WTC11 (cell line): ENCODE measurements around the gene PPP1CA. TPM values are rescaled to one million over a fixed set of nuclear protein-coding genes. Genes with fewer than 3 reads are reported as not detected.

Source experiments
- ATAC-seq: fragments of 200-7000 bp; cut with Tn5 transposase; 2 replicates; pipeline ENCODE4 v1.10.0; 2021; ENCODE audit warnings: mild to moderate bottlenecking, moderate library complexity
- CTCF ChIA-PET: fragments of 300-600 bp; sonication (Branson Sonifier 250); formaldehyde crosslinking; loops from one replicate; lab custom pipeline; 2021; ENCODE audit warnings: antibody characterized with exemption; lab: Charles Lee
- POLR2A ChIA-PET: fragments of 350-600 bp; sonication (Branson Sonifier 250); formaldehyde crosslinking; loops from one replicate; lab custom pipeline; 2021; ENCODE audit warnings: antibody characterized with exemption; lab: Charles Lee
- DNase-seq: peaks from one replicate; pipeline ENCODE4 v3.0.0; 2021; ENCODE audit warnings: low spot score
- H3K27ac Mint-ChIP-seq: 2 replicates; pipeline ENCODE4 v1.8.0; 2021; ENCODE audit warnings: mixed read lengths
- H3K27me3 Mint-ChIP-seq: 2 replicates; pipeline ENCODE4 v1.8.0; 2021; ENCODE audit warnings: low read depth, mild to moderate bottlenecking, moderate library complexity, mixed read lengths
- H3K36me3 Mint-ChIP-seq: 2 replicates; pipeline ENCODE4 v1.8.0; 2021; ENCODE audit warnings: mixed read lengths
- H3K4me1 Mint-ChIP-seq: 2 replicates; pipeline ENCODE4 v1.8.0; 2022; ENCODE audit warnings: mixed read lengths
- H3K4me3 Mint-ChIP-seq: 2 replicates; pipeline ENCODE4 v1.8.0; 2021; ENCODE audit warnings: mild to moderate bottlenecking, moderate library complexity, mixed read lengths
- H3K9me3 Mint-ChIP-seq: 2 replicates; pipeline ENCODE4 v1.8.0; 2021; ENCODE audit warnings: mixed read lengths
- CREB1 ChIP-seq: sonication (generic); formaldehyde crosslinking; IDR thresholded peaks from 2 replicates; pipeline ENCODE4 v1.8.0; 2023; ENCODE audit warnings: mild to moderate bottlenecking, missing genetic modification reagents
- E2F5 ChIP-seq: sonication (generic); formaldehyde crosslinking; IDR thresholded peaks from 2 replicates; pipeline ENCODE4 v1.8.1; 2022; ENCODE audit warnings: mild to moderate bottlenecking, moderate library complexity, missing genetic modification reagents
- ERG ChIP-seq: fragments of 250-450 bp; sonication (Bioruptor Pico); IDR thresholded peaks from 2 replicates; pipeline ENCODE4 v1.8.0; 2021; ENCODE audit warnings: mild to moderate bottlenecking
- ESRRA ChIP-seq: sonication (generic); formaldehyde crosslinking; IDR thresholded peaks from 2 replicates; pipeline ENCODE4 v1.8.1; 2022; ENCODE audit warnings: mild to moderate bottlenecking, missing genetic modification reagents, borderline replicate concordance
- FOXJ3 ChIP-seq: sonication (generic); formaldehyde crosslinking; IDR thresholded peaks from 2 replicates; pipeline ENCODE4 v1.9.0; 2021; ENCODE audit warnings: missing genetic modification reagents, mild to moderate bottlenecking, borderline replicate concordance
- FOXK1 ChIP-seq: sonication (generic); formaldehyde crosslinking; IDR thresholded peaks from 2 replicates; pipeline ENCODE4 v1.8.0; 2022; ENCODE audit warnings: mild to moderate bottlenecking, moderate library complexity, missing genetic modification reagents
- GABPB1 ChIP-seq: sonication (generic); formaldehyde crosslinking; IDR thresholded peaks from 2 replicates; pipeline ENCODE4 v1.8.1; 2023; ENCODE audit warnings: mild to moderate bottlenecking, missing genetic modification reagents
- GTF2I ChIP-seq: fragments of 250-450 bp; sonication (Bioruptor Pico); conservative IDR thresholded peaks from 2 replicates; pipeline ENCODE4 v1.4.0; 2021; ENCODE audit warnings: mild to moderate bottlenecking
- JUN ChIP-seq: sonication (generic); formaldehyde crosslinking; IDR thresholded peaks from 2 replicates; pipeline ENCODE4 v1.8.0; 2023; ENCODE audit warnings: mild to moderate bottlenecking, missing genetic modification reagents
- MLX ChIP-seq: sonication (generic); formaldehyde crosslinking; IDR thresholded peaks from 2 replicates; pipeline ENCODE4 v1.8.1; 2023; ENCODE audit warnings: mild to moderate bottlenecking, missing genetic modification reagents, moderate library complexity
- MYBL2 ChIP-seq: sonication (generic); formaldehyde crosslinking; IDR thresholded peaks from 2 replicates; pipeline ENCODE4 v1.8.1; 2023; ENCODE audit warnings: mild to moderate bottlenecking, moderate library complexity, missing genetic modification reagents
- NFATC4 ChIP-seq: fragments of 250-450 bp; sonication (Bioruptor Pico); IDR thresholded peaks from 2 replicates; pipeline ENCODE4 v1.9.0; 2021; ENCODE audit warnings: mild to moderate bottlenecking
- NFE2L1 ChIP-seq: sonication (generic); formaldehyde crosslinking; IDR thresholded peaks from 2 replicates; pipeline ENCODE4 v1.8.1; 2023; ENCODE audit warnings: missing genetic modification reagents
- NR1H2 ChIP-seq: sonication (generic); formaldehyde crosslinking; IDR thresholded peaks from 2 replicates; pipeline ENCODE4 v1.9.0; 2021; ENCODE audit warnings: mild to moderate bottlenecking, moderate library complexity, missing genetic modification reagents
- PRRX2 ChIP-seq: fragments of 250-450 bp; sonication (Bioruptor Pico); IDR thresholded peaks from 2 replicates; pipeline ENCODE4 v1.8.0; 2021; ENCODE audit warnings: mild to moderate bottlenecking
- SP1 ChIP-seq: sonication (generic); formaldehyde crosslinking; conservative IDR thresholded peaks from 2 replicates; pipeline ENCODE4 v1.8.1; 2022; ENCODE audit warnings: missing genetic modification reagents
- STAT6 ChIP-seq: sonication (generic); formaldehyde crosslinking; conservative IDR thresholded peaks from 2 replicates; pipeline ENCODE4 v1.8.1; 2023; ENCODE audit warnings: mild to moderate bottlenecking, low read depth, missing genetic modification reagents, moderate library complexity
- ZNF121 ChIP-seq: sonication (generic); formaldehyde crosslinking; IDR thresholded peaks from 2 replicates; pipeline ENCODE4 v1.8.0; 2023; ENCODE audit warnings: missing genetic modification reagents
- ZNF423 ChIP-seq: fragments of 250-450 bp; sonication (Bioruptor Pico); IDR thresholded peaks from 2 replicates; pipeline ENCODE4 v2.1.2; 2022; ENCODE audit warnings: mild to moderate bottlenecking, moderate library complexity
- ZNF512 ChIP-seq: sonication (generic); formaldehyde crosslinking; IDR thresholded peaks from 2 replicates; pipeline ENCODE4 v1.8.1; 2022; ENCODE audit warnings: missing genetic modification reagents, borderline replicate concordance
- total RNA-seq: library from RNA; stranded (reverse); gene quantifications from 3 replicates; pipeline ENCODE4 v1.2.3, GENCODE V29; 2021

Gene PPP1CA
- total RNA-seq, 1 experiment from 2014 or later: 220 TPM

GRCh38 chr11:67437809-67438157 lies 36.1 kb upstream of the PPP1CA start (continued):
- TF ChIP-seq FOXK1 (CRISPR knock-in tag) (no peak), PRRX2 (CRISPR knock-in tag) (no peak), MLX (CRISPR knock-in tag) (no peak), NFATC4 (CRISPR knock-in tag) (no peak)

GRCh38 chr11:67437082-67437808 lies 35.6 kb upstream of the PPP1CA start, which contains the start of gene PTPRCAP:
Gene PTPRCAP, minus strand, starts transcription at chr11:67437682. Its CDS starts 63 bp downstream, at chr11:67437619.
- ChIA-PET POLR2A (interaction anchor here (0.7 to 2.2 kb wide), 6 partner anchors 9 to 47 kb away, joined by 3 to 11 read pairs (median 4); partner anchors contain the start of genes PPP1CA and RPS6KB2), CTCF (interaction anchor here (0.6 to 4.2 kb wide), 6 partner anchors 9 to 48 kb away, joined by 3 to 31 read pairs (median 4); partner anchors contain the start of genes PPP1CA, RAD9A and RPS6KB2)
- Mint-ChIP-seq H3K4me1 (peaks cover 16% of the 10 kb centered on the region), H3K27ac (peak within 1 kb of the TSS; percentile 90), H3K27me3 (no peaks in the 10 kb centered on the region), H3K36me3 (0 out of 2 replicates have a peak, but pooled peaks cover under 1% of the 10 kb centered on the region), H3K4me3 (no peak within 1 kb of the TSS), H3K9me3 (no peaks in the 10 kb centered on the region)
- DNase-seq (peak; percentile 57), ATAC-seq (peak; percentile 11)
- TF ChIP-seq NR1H2 (CRISPR knock-in tag): no peak
- no peak for TF ChIP-seq ZNF121
- TF ChIP-seq ZNF512 (CRISPR knock-in tag): no peak
- TF ChIP-seq NFE2L1 (CRISPR knock-in tag): no peak
- TF ChIP-seq ZNF423 (CRISPR knock-in tag): no peak
- no peak for TF ChIP-seq ESRRA (CRISPR knock-in tag)
- TF ChIP-seq NFATC4 (CRISPR knock-in tag): no peak
- TF ChIP-seq STAT6 (CRISPR knock-in tag): no peak
- no peak for TF ChIP-seq GABPB1
- no peak for TF ChIP-seq CREB1 (CRISPR knock-in tag)
- TF ChIP-seq GTF2I: no peak
- TF ChIP-seq ERG (CRISPR knock-in tag): no peak
- TF ChIP-seq FOXJ3 (CRISPR knock-in tag): no peak
- no peak for TF ChIP-seq E2F5 (CRISPR knock-in tag)
- TF ChIP-seq SP1 (CRISPR knock-in tag): no peak
- no peak for TF ChIP-seq JUN (CRISPR knock-in tag)
- no peak; the same call in 1 of the 2 replicates for TF ChIP-seq MYBL2 (CRISPR knock-in tag)
